Endothelial cell of umbilical vein (primary cell): ENCODE measurements around the gene SLC44A3. TPM values are rescaled to one million over a fixed set of nuclear protein-coding genes. Genes with fewer than 3 reads are reported as not detected.

Experiments
- BruUV-seq: library from RNA; stranded (reverse); fragments of 400-500 nt; replicated peaks from 2 replicates; lab custom pipeline; 2021; lab: Mats Ljungman, UMichigan
- CTCF ChIA-PET: fragments of 300-600, 350-600 bp; sonication (Branson Sonifier 250); formaldehyde crosslinking; loops from one replicate; lab custom pipeline; 2021; ENCODE audit warnings: antibody characterized with exemption, inconsistent platforms; lab: Charles Lee
- POLR2A ChIA-PET: fragments of 300-600, 350-600 bp; sonication (Branson Sonifier 250); formaldehyde crosslinking; loops from one replicate; lab custom pipeline; 2021; ENCODE audit warnings: antibody characterized with exemption, inconsistent platforms; lab: Charles Lee
- DNase-seq: peaks from one replicate; pipeline ENCODE4 v3.0.0-alpha.2; 2011; ENCODE audit warnings: low read depth, low spot score
- FAIRE-seq: peaks from 2 replicates; lab custom pipeline; 2011; peaks lifted over from hg19 to GRCh38; lab: Jason Lieb, UNC
- H2AFZ ChIP-seq: 2 replicates; pipeline ENCODE4 v1.6.0; 2012; ENCODE audit warnings: low read depth, low read length, control low read depth, inconsistent platforms
- H3K27ac ChIP-seq: 2 replicates; pipeline ENCODE4 v1.5.1; 2011; ENCODE audit warnings: low read depth, mild to moderate bottlenecking, control low read depth, low read length, moderate library complexity; ENCODE audit not compliant: insufficient read depth
- H3K27me3 ChIP-seq, 2 experiments: 2 replicates each; pipeline versions ENCODE4 v1.6.0 to v1.6.1; 2011; ENCODE audit warnings: low read length in 2 of 2, mixed read lengths in 1 of 2; ENCODE audit not compliant: control insufficient read depth in 2 of 2, insufficient read depth in 2 of 2
- H3K36me3 ChIP-seq, 2 experiments: 2 replicates in 1 of 2; 3 replicates in 1 of 2; pipeline ENCODE4 v1.5.1; 2011; ENCODE audit warnings: low read length in 2 of 2, mild to moderate bottlenecking in 1 of 2, moderate library complexity in 1 of 2; ENCODE audit not compliant: control insufficient read depth in 2 of 2, insufficient read depth in 2 of 2; ENCODE audit errors: extremely low read depth in 1 of 2
- H3K4me1 ChIP-seq: 3 replicates; pipeline ENCODE4 v1.5.1; 2011; ENCODE audit warnings: mild to moderate bottlenecking, low read length; ENCODE audit not compliant: control insufficient read depth, insufficient read depth; ENCODE audit errors: extremely low read depth
- H3K4me2 ChIP-seq: 2 replicates; pipeline ENCODE4 v1.6.1; 2011; ENCODE audit warnings: low read length, control low read depth, mixed read lengths; ENCODE audit not compliant: insufficient read depth
- H3K4me3 ChIP-seq, 3 experiments: fragments of 200-600 bp in 1 of 3; sonication (generic), shearing (Covaris generic) in 1 of 3; replicated peaks in 1 of 3; 2 replicates each; pipeline ENCODE4 v1.5.1; 2011 to 2016; ENCODE audit warnings: control low read depth in 3 of 3, low read length in 3 of 3, mild to moderate bottlenecking in 2 of 3, inconsistent platforms in 1 of 3, low read depth in 1 of 3, moderate library complexity in 1 of 3; ENCODE audit not compliant: insufficient read depth in 1 of 3
- H3K79me2 ChIP-seq: 2 replicates; pipeline ENCODE4 v1.6.0; 2012; ENCODE audit warnings: low read length, inconsistent platforms; ENCODE audit not compliant: control insufficient read depth, insufficient read depth
- H3K9ac ChIP-seq: replicated peaks from 2 replicates; pipeline ENCODE3; 2011; ENCODE audit warnings: low read length, control low read depth; ENCODE audit not compliant: insufficient read depth; ENCODE audit errors: extremely low read depth
- H3K9me1 ChIP-seq: replicated peaks from 3 replicates; pipeline ENCODE4 v1.6.0; 2011; ENCODE audit warnings: mild to moderate bottlenecking, low read length; ENCODE audit not compliant: control insufficient read depth, insufficient read depth; ENCODE audit errors: extremely low read depth
- H3K9me3 ChIP-seq: replicated peaks from 2 replicates; pipeline ENCODE4 v1.5.1; 2012; ENCODE audit warnings: low read length, inconsistent platforms; ENCODE audit not compliant: control insufficient read depth, insufficient read depth
- H4K20me1 ChIP-seq: replicated peaks from 2 replicates; pipeline ENCODE3; 2011; ENCODE audit warnings: mild to moderate bottlenecking, low read length; ENCODE audit not compliant: control insufficient read depth, insufficient read depth; ENCODE audit errors: extremely low read depth
- EZH2 ChIP-seq: IDR thresholded peaks from 2 replicates; pipeline ENCODE4 v1.6.1; 2012; ENCODE audit warnings: borderline replicate concordance, low read depth, mild to moderate bottlenecking, moderate library complexity, low read length, inconsistent platforms; ENCODE audit not compliant: severe bottlenecking
- FOS ChIP-seq: IDR thresholded peaks from 2 replicates; pipeline ENCODE4 v1.6.1; 2011; ENCODE audit warnings: mild to moderate bottlenecking, low read length, moderate library complexity, borderline replicate concordance; ENCODE audit not compliant: insufficient read depth
- GATA2 ChIP-seq: IDR thresholded peaks from 2 replicates; pipeline ENCODE4 v1.7.0; 2011; ENCODE audit warnings: low read depth, mild to moderate bottlenecking, moderate library complexity, mixed read lengths, low read length; ENCODE audit not compliant: insufficient read length, insufficient read depth
- JUN ChIP-seq: IDR thresholded peaks from 2 replicates; pipeline ENCODE4 v1.6.1; 2011; ENCODE audit warnings: borderline replicate concordance, low read depth; ENCODE audit not compliant: insufficient read length, insufficient read depth
- MAX ChIP-seq: IDR thresholded peaks from 2 replicates; pipeline ENCODE4 v1.6.1; 2011; ENCODE audit not compliant: insufficient read depth, insufficient read length
- MYC ChIP-seq: IDR thresholded peaks from one replicate; pipeline ENCODE4 v1.6.1; 2011; ENCODE audit warnings: mild to moderate bottlenecking, low read depth, low read length
- POLR2A ChIP-seq: IDR thresholded peaks from 2 replicates; pipeline ENCODE4 v1.6.1; 2012; ENCODE audit warnings: low read depth, mild to moderate bottlenecking, control low read depth, low read length
- POLR2AphosphoS5 ChIP-seq: IDR thresholded peaks from 2 replicates; pipeline ENCODE4 v1.6.1; 2012; ENCODE audit warnings: low read depth, mild to moderate bottlenecking, control low read depth, low read length, moderate library complexity; ENCODE audit not compliant: insufficient read depth
- dilution Hi-C: fragments of 300-500 bp; cut with MboI; formaldehyde crosslinking; loops from one replicate; pipeline ENCODE4 v1.15.0; 2019; ENCODE audit warnings: low sequenced_read_pairs; ENCODE audit not compliant: extremely low pct_ligation_motif_present
- intact Hi-C: fragments of 100-400 bp; cut with micrococcal nuclease; formaldehyde crosslinking; loops from one replicate; pipeline ENCODE4 v1.10.0; 2022
- polyA plus RNA-seq, 4 experiments: library from polyadenylated mRNA; depleted of rRNA in 3 of 4; stranded (reverse) in 3 of 4; unstranded in 1 of 4; fragments of >200 nt; gene quantifications; 2 replicates each; pipeline versions ENCODE4 v1.2.1 to v1.2.3, GENCODE V29; 2011 to 2012; ENCODE audit warnings: missing spikeins in 1 of 4
- total RNA-seq: library from RNA; stranded (reverse); gene quantifications from 2 replicates; pipeline ENCODE4 v1.2.3, GENCODE V29; 2021
- TF ChIP-seq, protein P1 (sequence below), 2 donors: IDR thresholded peaks; 1 replicate in 1 of 2; 2 replicates in 1 of 2; pipeline ENCODE4 v1.5.1; 2011; ENCODE audit warnings: low read length in 2 of 2, mild to moderate bottlenecking in 2 of 2, moderate library complexity in 2 of 2, control low read depth in 1 of 2, inconsistent platforms in 1 of 2, low read depth in 1 of 2; ENCODE audit not compliant: insufficient read depth in 1 of 2; ENCODE audit errors: extremely low read depth in 1 of 2

The SLC44A3 gene
- total and polyA plus RNA-seq, 2 donors (not counting 3 experiments of a cell fraction or from before 2014, with no cell fraction given), result 0.29 to 0.42 TPM

GRCh38 chr1:94772230-94772641 is 47.9 kb upstream of the SLC44A3 start:
- peaks cover 2 to 4% of the 10 kb centered on the region in 2 experiments for H3K27me3 ChIP-seq
- dilution Hi-C loops, result no loop called here
- no peak overlapping the region for H3K9ac ChIP-seq
- no peak overlapping the region for H2AFZ ChIP-seq
- BruUV-seq, result no TSS peak
- H3K27ac ChIP-seq, result no peak overlapping the region
- POLR2A ChIA-PET, result no interaction called here
- H3K79me2 ChIP-seq, result no peaks in the 10 kb centered on the region
- CTCF ChIA-PET, result no interaction called here
- TF ChIP-seq EZH2 (no peak), MAX (no peak), GATA2 (no peak), FOS (no peak), JUN (no peak), POLR2A (no peak), MYC (no peak), POLR2AphosphoS5 (no peak)
- TF ChIP-seq, protein P1, sequence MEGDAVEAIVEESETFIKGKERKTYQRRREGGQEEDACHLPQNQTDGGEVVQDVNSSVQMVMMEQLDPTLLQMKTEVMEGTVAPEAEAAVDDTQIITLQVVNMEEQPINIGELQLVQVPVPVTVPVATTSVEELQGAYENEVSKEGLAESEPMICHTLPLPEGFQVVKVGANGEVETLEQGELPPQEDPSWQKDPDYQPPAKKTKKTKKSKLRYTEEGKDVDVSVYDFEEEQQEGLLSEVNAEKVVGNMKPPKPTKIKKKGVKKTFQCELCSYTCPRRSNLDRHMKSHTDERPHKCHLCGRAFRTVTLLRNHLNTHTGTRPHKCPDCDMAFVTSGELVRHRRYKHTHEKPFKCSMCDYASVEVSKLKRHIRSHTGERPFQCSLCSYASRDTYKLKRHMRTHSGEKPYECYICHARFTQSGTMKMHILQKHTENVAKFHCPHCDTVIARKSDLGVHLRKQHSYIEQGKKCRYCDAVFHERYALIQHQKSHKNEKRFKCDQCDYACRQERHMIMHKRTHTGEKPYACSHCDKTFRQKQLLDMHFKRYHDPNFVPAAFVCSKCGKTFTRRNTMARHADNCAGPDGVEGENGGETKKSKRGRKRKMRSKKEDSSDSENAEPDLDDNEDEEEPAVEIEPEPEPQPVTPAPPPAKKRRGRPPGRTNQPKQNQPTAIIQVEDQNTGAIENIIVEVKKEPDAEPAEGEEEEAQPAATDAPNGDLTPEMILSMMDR (IDR thresholded peaks at IDR 0.05; ENCODE audit: extremely low read depth in 1 of 2, insufficient read depth in 1 of 2, low read depth in 1 of 2, low read length in 2 of 2), result no peak
- no peaks in the 10 kb centered on the region for H3K36me3 ChIP-seq
- DNase-seq (no peak), FAIRE-seq (no peak)
- no peak overlapping the region for H3K4me2 ChIP-seq
- H3K4me3 ChIP-seq, result no peak overlapping the region
- H3K9me3 ChIP-seq, result no peaks in the 10 kb centered on the region
- H3K4me1 ChIP-seq, result no peaks in the 10 kb centered on the region
- no peaks in the 10 kb centered on the region for H3K9me1 ChIP-seq
- H4K20me1 ChIP-seq, result no peaks in the 10 kb centered on the region
- intact Hi-C loops, result no loop called here
